GM12875 (cell line): ENCODE measurements around the gene PPP4R3A.
"Not testable (repeated sequence)": the region's sequence is repeated elsewhere in the genome, so short reads cannot be mapped to it uniquely, and the experiment has no call there.

ENCODE experiments used
- H3K4me3 ChIP-seq: one replicate; pipeline ENCODE4 v1.5.1; 2011; ENCODE audit warnings: low read depth, low read length, control low read depth
- CTCF ChIP-seq: IDR thresholded peaks from 2 replicates; pipeline ENCODE4 v1.5.1; 2011; ENCODE audit warnings: low read depth, mild to moderate bottlenecking, control low read depth, inconsistent platforms, low read length, moderate library complexity, borderline replicate concordance; ENCODE audit not compliant: insufficient read depth

The PPP4R3A gene

GRCh38 chr14:91536327-91536726 lies 26.2 kb upstream of the PPP4R3A start:
- H3K4me3 ChIP-seq = no peak overlapping the region
- no peak for TF ChIP-seq CTCF

GRCh38 chr14:91534059-91534458 lies 23.9 kb upstream of the PPP4R3A start:
- H3K4me3 ChIP-seq = not testable (repeated sequence)

- H3K4me3 ChIP-seq = no peak overlapping the region
- no peak for TF ChIP-seq CTCF
Observed at GRCh38 chr14:91533623-91534022, 23.5 kb upstream of the PPP4R3A start.

GRCh38 chr14:91523972-91524371 lies 13.9 kb upstream of the PPP4R3A start:
- no peak overlapping the region for H3K4me3 ChIP-seq
- no peak for TF ChIP-seq CTCF

- no peak for TF ChIP-seq CTCF
- H3K4me3 ChIP-seq = no peak overlapping the region
Observed at GRCh38 chr14:91521061-91521640, 11.0 kb upstream of the PPP4R3A start.

- TF ChIP-seq CTCF = no peak
- no peak overlapping the region for H3K4me3 ChIP-seq
Observed at GRCh38 chr14:91520138-91520537, 10.0 kb upstream of the PPP4R3A start.

- TF ChIP-seq CTCF = no peak
- no peak overlapping the region for H3K4me3 ChIP-seq
Observed at GRCh38 chr14:91519239-91520036, 9.3 kb upstream of the PPP4R3A start.
